Tibial nerve (tissue), 4 donors: Measurements from ENCODE around the gene KRT72.

ENCODE experiments used
- EP300 ChIP-seq, 2 donors: sonication (generic); formaldehyde crosslinking; IDR thresholded peaks; one replicate each; pipeline ENCODE4 v1.6.1; 2017; ENCODE audit warnings: antibody characterized with exemption in 2 of 2, mild to moderate bottlenecking in 1 of 2
- POLR2A ChIP-seq, 2 donors: fragments of 450-650 bp; IDR thresholded peaks; one replicate each; pipeline ENCODE4 v1.6.1; 2017; ENCODE audit warnings: antibody characterized with exemption in 2 of 2, mild to moderate bottlenecking in 2 of 2, moderate library complexity in 2 of 2
- TF ChIP-seq, protein P1 (sequence below), 5 experiments: fragments of 200-600 bp in 3 of 5; fragments of 450-650 bp in 2 of 5; sonication (generic) in 3 of 5; IDR thresholded peaks; one replicate each; pipeline ENCODE4 v1.5.1; 2016 to 2019; ENCODE audit warnings: antibody characterized with exemption in 5 of 5, mild to moderate bottlenecking in 3 of 5, moderate library complexity in 2 of 5

DNA sequence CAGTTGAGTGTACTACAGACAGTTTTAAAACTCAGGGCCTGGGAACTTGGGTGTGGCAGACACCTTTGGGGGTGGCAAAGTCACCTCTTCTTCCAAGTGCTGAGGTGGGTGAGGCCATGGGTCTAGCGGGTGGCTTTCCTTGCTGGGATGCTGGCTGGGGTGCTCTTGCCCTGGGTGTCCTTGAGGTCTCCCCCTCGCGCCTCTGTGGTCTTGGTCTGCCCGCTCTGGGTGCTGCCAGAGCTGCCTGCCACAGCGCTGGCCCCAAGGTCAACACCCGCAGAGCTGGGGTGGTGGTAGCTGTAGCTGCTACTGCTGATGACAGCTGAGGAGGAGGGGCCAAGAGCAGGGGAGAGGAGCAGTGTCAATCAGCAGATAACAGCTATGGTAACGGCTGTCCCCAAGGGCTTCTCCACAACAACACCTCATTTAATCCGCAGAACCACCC lies 34.4 kb downstream of the KRT72 start:
- TF ChIP-seq, protein P1, sequence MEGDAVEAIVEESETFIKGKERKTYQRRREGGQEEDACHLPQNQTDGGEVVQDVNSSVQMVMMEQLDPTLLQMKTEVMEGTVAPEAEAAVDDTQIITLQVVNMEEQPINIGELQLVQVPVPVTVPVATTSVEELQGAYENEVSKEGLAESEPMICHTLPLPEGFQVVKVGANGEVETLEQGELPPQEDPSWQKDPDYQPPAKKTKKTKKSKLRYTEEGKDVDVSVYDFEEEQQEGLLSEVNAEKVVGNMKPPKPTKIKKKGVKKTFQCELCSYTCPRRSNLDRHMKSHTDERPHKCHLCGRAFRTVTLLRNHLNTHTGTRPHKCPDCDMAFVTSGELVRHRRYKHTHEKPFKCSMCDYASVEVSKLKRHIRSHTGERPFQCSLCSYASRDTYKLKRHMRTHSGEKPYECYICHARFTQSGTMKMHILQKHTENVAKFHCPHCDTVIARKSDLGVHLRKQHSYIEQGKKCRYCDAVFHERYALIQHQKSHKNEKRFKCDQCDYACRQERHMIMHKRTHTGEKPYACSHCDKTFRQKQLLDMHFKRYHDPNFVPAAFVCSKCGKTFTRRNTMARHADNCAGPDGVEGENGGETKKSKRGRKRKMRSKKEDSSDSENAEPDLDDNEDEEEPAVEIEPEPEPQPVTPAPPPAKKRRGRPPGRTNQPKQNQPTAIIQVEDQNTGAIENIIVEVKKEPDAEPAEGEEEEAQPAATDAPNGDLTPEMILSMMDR (IDR thresholded peaks at IDR 0.05): no peak
- no peak for TF ChIP-seq POLR2A (IDR thresholded peaks at IDR 0.05)
- TF ChIP-seq EP300 (IDR thresholded peaks at IDR 0.05): no peak
